ENCODE data around the gene TRIP4. TPM values are rescaled to one million over a fixed set of nuclear protein-coding genes. Genes with fewer than 3 reads are reported as not detected.

Gene TRIP4
- total RNA-seq, 1 experiment from 2014 or later, result 18.3 TPM

- Histone ChIP-seq H3K4me1 (ENCODE audit: control insufficient read depth in 1 of 2, insufficient read depth in 2 of 2, low read length in 2 of 2) (no peaks in the 10 kb centered on the region), H3K36me3 (ENCODE audit: control insufficient read depth in 1 of 2, insufficient read depth in 2 of 2, low read length in 2 of 2) (peaks cover 12 to 44% of the 10 kb centered on the region in 2 experiments), H3K9ac (ENCODE audit: low read length) (no peak overlapping the region), H3K79me2 (ENCODE audit: insufficient read depth, low read length) (no peaks in the 10 kb centered on the region), H3K9me2 (ENCODE audit: insufficient read depth) (no peaks in the 10 kb centered on the region), H2AFZ (ENCODE audit: low read depth, low read length, poor library complexity, severe bottlenecking) (no peak overlapping the region), H3K27ac (ENCODE audit: low read depth, low read length) (no peak overlapping the region), H3K27me3 (ENCODE audit: insufficient read depth, low read length) (no peaks in the 10 kb centered on the region), H3K4me3 (replicated peaks in 1 of 2; ENCODE audit: low read depth in 1 of 2, low read length in 2 of 2) (no peak overlapping the region), H3K9me3 (ENCODE audit: control insufficient read depth in 1 of 2, insufficient read depth in 1 of 2, low read depth in 1 of 2, low read length in 2 of 2) (no peaks in the 10 kb centered on the region), H4K20me1 (ENCODE audit: insufficient read depth) (no peaks in the 10 kb centered on the region), H3K4me2 (ENCODE audit: low read length) (no peak overlapping the region)
- intact Hi-C loops (cut with micrococcal nuclease), result no loop called here
- RAD21 ChIA-PET (ENCODE audit: low non-redundant PET in 1 of 2, low total read pairs in 2 of 2, uncharacterized antibody in 2 of 2, unreplicated experiment in 2 of 2), result interaction anchor here in 1 of 2 experiments (0.7 kb wide), 1 partner anchor 231 kb away, joined by 4 read pairs; no protein-coding TSS in a partner anchor
- ATAC-seq (no peak), DNase-seq (ENCODE audit: low read depth, low spot score) (no peak)
- TF ChIP-seq TCF7L2 (IDR thresholded peaks at IDR 0.05; ENCODE audit: borderline replicate concordance, extremely low read depth, insufficient read depth, insufficient read length) (no peak), RAD21 (IDR thresholded peaks at IDR 0.05; ENCODE audit: low read depth) (no peak), YY1 (IDR thresholded peaks at IDR 0.05; ENCODE audit: extremely low read depth, insufficient replicate concordance, low read depth, low read length) (no peak), FOSL1 (IDR thresholded peaks at IDR 0.05; ENCODE audit: low read depth) (no peak), CTCF (IDR thresholded peaks at IDR 0.05 in 2 of 3, conservative IDR thresholded peaks at IDR 0.05 in 1 of 3; ENCODE audit: borderline replicate concordance in 1 of 3, insufficient read depth in 1 of 3, low read depth in 2 of 3, low read length in 2 of 3) (no peak), SIN3A (IDR thresholded peaks at IDR 0.05; ENCODE audit: low read depth) (no peak), ATF3 (IDR thresholded peaks at IDR 0.05) (no peak), EZH2phosphoT487 (IDR thresholded peaks at IDR 0.05; ENCODE audit: borderline replicate concordance) (no peak), CEBPB (IDR thresholded peaks at IDR 0.05; ENCODE audit: low read depth) (no peak), CBX3 (IDR thresholded peaks at IDR 0.05; ENCODE audit: low read depth) (no peak)
- no TSS peak for BruUV-seq (replicated peaks)
- POLR2A ChIA-PET, result no interaction called here
- CTCF ChIA-PET, result interaction anchor here (0.7 kb wide), 1 partner anchor 128 kb away, joined by 3 read pairs; no protein-coding TSS in a partner anchor
These were observed 10.9 kb downstream of the TRIP4 start for GRCh38 chr15:64398575-64398974.

Data from HCT116 (cell line).